Fibroblast of lung (primary cell): ENCODE results near the gene ILRUN. TPM values are rescaled to one million over a fixed set of nuclear protein-coding genes. Genes with fewer than 3 reads are reported as not detected.

Experiments used
- DNase-seq, 2 donors: peaks; one replicate each; pipeline versions ENCODE4 v3.0.0 to v3.0.0-alpha.2; 2010; ENCODE audit warnings: low read depth in 2 of 2
- H2AFZ ChIP-seq: 2 replicates; pipeline ENCODE4 v1.5.1; 2012; ENCODE audit warnings: low read length, control low read depth, inconsistent platforms
- H3K27ac ChIP-seq: 2 replicates; pipeline ENCODE4 v1.5.1; 2011; ENCODE audit warnings: low read length, control low read depth; ENCODE audit not compliant: insufficient read depth
- H3K27me3 ChIP-seq: 2 replicates; pipeline ENCODE4 v1.5.1; 2011; ENCODE audit warnings: mild to moderate bottlenecking, low read length; ENCODE audit not compliant: control insufficient read depth, insufficient read depth
- H3K36me3 ChIP-seq: 2 replicates; pipeline ENCODE4 v1.5.1; 2011; ENCODE audit warnings: low read length; ENCODE audit not compliant: control insufficient read depth, insufficient read depth
- H3K4me1 ChIP-seq: 2 replicates; pipeline ENCODE4 v1.5.1; 2011; ENCODE audit warnings: low read length; ENCODE audit not compliant: control insufficient read depth, insufficient read depth; ENCODE audit errors: extremely low read depth
- H3K4me2 ChIP-seq: 2 replicates; pipeline ENCODE4 v1.5.1; 2011; ENCODE audit warnings: low read length, control low read depth; ENCODE audit not compliant: insufficient read depth; ENCODE audit errors: extremely low read depth
- H3K4me3 ChIP-seq, 4 experiments: fragments of 200-600 bp in 1 of 4; sonication (generic) in 1 of 4; replicated peaks in 1 of 4; 2 replicates each; pipeline ENCODE4 v1.5.1; 2011 to 2016; ENCODE audit warnings: low read length in 4 of 4, low read depth in 3 of 4, mild to moderate bottlenecking in 3 of 4, control low read depth in 2 of 4, inconsistent platforms in 1 of 4, mixed read lengths in 1 of 4; ENCODE audit not compliant: insufficient read depth in 1 of 4; ENCODE audit errors: control extremely low read depth in 1 of 4
- H3K79me2 ChIP-seq: 2 replicates; pipeline ENCODE4 v1.5.1; 2012; ENCODE audit warnings: mild to moderate bottlenecking, low read length, inconsistent platforms; ENCODE audit not compliant: control insufficient read depth, insufficient read depth
- H3K9ac ChIP-seq: 2 replicates; pipeline ENCODE4 v1.5.1; 2011; ENCODE audit warnings: mild to moderate bottlenecking, low read length, control low read depth; ENCODE audit not compliant: insufficient read depth
- H3K9me3 ChIP-seq: 2 replicates; pipeline ENCODE4 v1.5.1; 2012; ENCODE audit warnings: low read depth, low read length; ENCODE audit not compliant: control insufficient read depth, insufficient read depth
- H4K20me1 ChIP-seq: 2 replicates; pipeline ENCODE4 v1.5.1; 2011; ENCODE audit warnings: low read length; ENCODE audit not compliant: control insufficient read depth, insufficient read depth; ENCODE audit errors: extremely low read depth
- EZH2 ChIP-seq: IDR thresholded peaks from 2 replicates; pipeline ENCODE4 v1.5.1; 2012; ENCODE audit warnings: low read length, control low read depth, mild to moderate bottlenecking; ENCODE audit errors: missing control alignments
- polyA plus RNA-seq, 2 donors: library from polyadenylated mRNA; depleted of rRNA in 1 of 2; stranded (reverse) in 1 of 2; unstranded in 1 of 2; fragments of >200 nt; gene quantifications; 2 replicates each; pipeline ENCODE4 v1.2.1, GENCODE V29; 2011 to 2012; ENCODE audit warnings: missing spikeins in 1 of 2
- total RNA-seq: library from RNA; depleted of rRNA; stranded (reverse); fragments of >200 nt; gene quantifications from 2 replicates; pipeline ENCODE4 v1.2.1, GENCODE V29; 2014
- TF ChIP-seq, protein P1 (sequence below), 2 donors: IDR thresholded peaks in 1 of 2; conservative IDR thresholded peaks in 1 of 2; 1 replicate in 1 of 2; 2 replicates in 1 of 2; pipeline ENCODE4 v1.5.1; 2011 to 2012; ENCODE audit warnings: low read length in 2 of 2, control low read depth in 1 of 2, inconsistent platforms in 1 of 2, low read depth in 1 of 2, mild to moderate bottlenecking in 1 of 2

ILRUN gene
- total and polyA plus RNA-seq, 2 donors (not counting 1 experiment from before 2014, with no cell fraction given) = 44.1 to 60.1 TPM

DNA sequence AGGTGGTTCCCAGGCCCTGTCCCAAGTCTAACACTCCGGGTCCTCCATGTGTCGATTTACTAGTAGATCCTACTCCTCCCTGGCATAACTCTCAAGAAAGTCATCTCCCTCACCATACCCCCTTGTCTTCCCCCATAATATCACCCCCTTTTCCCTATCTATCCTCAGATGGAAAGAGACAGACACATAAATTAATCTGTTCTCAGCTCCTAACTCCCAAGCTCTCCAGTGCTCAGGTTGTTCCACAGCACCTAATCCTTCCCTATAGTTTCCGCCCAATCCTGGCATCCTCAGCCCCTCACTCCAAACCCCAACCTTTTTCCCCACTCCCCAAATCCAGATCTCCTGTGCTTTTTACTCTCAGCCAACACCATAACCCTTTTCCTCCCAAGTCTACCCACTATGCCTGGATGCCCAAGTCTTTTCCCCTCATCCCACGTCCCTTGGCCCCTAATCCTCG is 808 bp downstream of the ILRUN start:
- Histone ChIP-seq H3K79me2 (peaks cover 54% of the 10 kb centered on the region), H3K36me3 (no peaks in the 10 kb centered on the region), H3K9me3 (no peaks in the 10 kb centered on the region), H3K27ac (peak overlapping the region; percentile 84), H3K4me2 (peak overlapping the region; percentile 84), H3K4me3 (peak overlapping the region; percentile 84 to 97 (median 92)), H3K9ac (peak overlapping the region; percentile 91), H2AFZ (peak overlapping the region; percentile 90), H4K20me1 (peaks cover 2% of the 10 kb centered on the region), H3K4me1 (peaks cover 2% of the 10 kb centered on the region), H3K27me3 (no peaks in the 10 kb centered on the region)
- no peak for DNase-seq
- no peak for TF ChIP-seq EZH2
- TF ChIP-seq, protein P1, sequence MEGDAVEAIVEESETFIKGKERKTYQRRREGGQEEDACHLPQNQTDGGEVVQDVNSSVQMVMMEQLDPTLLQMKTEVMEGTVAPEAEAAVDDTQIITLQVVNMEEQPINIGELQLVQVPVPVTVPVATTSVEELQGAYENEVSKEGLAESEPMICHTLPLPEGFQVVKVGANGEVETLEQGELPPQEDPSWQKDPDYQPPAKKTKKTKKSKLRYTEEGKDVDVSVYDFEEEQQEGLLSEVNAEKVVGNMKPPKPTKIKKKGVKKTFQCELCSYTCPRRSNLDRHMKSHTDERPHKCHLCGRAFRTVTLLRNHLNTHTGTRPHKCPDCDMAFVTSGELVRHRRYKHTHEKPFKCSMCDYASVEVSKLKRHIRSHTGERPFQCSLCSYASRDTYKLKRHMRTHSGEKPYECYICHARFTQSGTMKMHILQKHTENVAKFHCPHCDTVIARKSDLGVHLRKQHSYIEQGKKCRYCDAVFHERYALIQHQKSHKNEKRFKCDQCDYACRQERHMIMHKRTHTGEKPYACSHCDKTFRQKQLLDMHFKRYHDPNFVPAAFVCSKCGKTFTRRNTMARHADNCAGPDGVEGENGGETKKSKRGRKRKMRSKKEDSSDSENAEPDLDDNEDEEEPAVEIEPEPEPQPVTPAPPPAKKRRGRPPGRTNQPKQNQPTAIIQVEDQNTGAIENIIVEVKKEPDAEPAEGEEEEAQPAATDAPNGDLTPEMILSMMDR (conservative IDR thresholded peaks at IDR 0.05 in 1 of 2, IDR thresholded peaks at IDR 0.05 in 1 of 2; ENCODE audit: low read depth in 1 of 2, low read length in 2 of 2) = no peak

GRCh38 chr6:34692280-34692679 is 4.3 kb downstream of the ILRUN start:
- no peaks in the 10 kb centered on the region for H3K27me3 ChIP-seq
- no peaks in the 10 kb centered on the region for H3K9me3 ChIP-seq
- H3K4me2 ChIP-seq = no peak overlapping the region
- H3K79me2 ChIP-seq = peaks cover 79% of the 10 kb centered on the region
- TF ChIP-seq, protein P1 (conservative IDR thresholded peaks at IDR 0.05 in 1 of 2, IDR thresholded peaks at IDR 0.05 in 1 of 2; ENCODE audit: low read depth in 1 of 2, low read length in 2 of 2) = no peak
- no peak for TF ChIP-seq EZH2
- H3K36me3 ChIP-seq = no peaks in the 10 kb centered on the region
- H3K9ac ChIP-seq = no peak overlapping the region
- peaks cover 2% of the 10 kb centered on the region for H3K4me1 ChIP-seq
- peaks cover 2% of the 10 kb centered on the region for H4K20me1 ChIP-seq
- no peak overlapping the region for H3K4me3 ChIP-seq
- H3K27ac ChIP-seq = no peak overlapping the region
- DNase-seq = no peak
- H2AFZ ChIP-seq = no peak overlapping the region

DNA sequence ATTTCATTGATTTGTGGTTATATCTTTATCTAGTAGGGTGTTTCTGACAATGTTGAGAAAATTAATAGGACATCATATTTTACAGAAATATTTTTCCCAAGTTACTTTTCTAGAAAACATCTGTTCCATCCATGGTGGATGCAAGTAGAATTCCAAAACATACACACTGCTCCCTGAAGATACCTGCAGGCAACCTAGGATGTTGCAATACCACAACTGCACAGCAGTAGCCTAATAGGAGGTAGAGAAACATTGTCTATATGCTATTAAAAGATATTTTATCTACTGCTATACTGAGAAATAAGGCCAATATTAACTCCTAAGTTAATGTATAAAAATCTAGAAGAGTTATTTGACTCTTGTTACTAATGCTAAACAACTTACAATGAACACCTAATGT is 6.8 kb downstream of the ILRUN start:
- Histone ChIP-seq H3K79me2 (peaks cover 76% of the 10 kb centered on the region), H3K4me3 (no peak overlapping the region), H2AFZ (no peak overlapping the region), H3K9me3 (no peaks in the 10 kb centered on the region), H4K20me1 (peaks cover 2% of the 10 kb centered on the region), H3K9ac (no peak overlapping the region), H3K27me3 (no peaks in the 10 kb centered on the region), H3K4me1 (no peaks in the 10 kb centered on the region), H3K36me3 (no peaks in the 10 kb centered on the region), H3K27ac (no peak overlapping the region), H3K4me2 (no peak overlapping the region)
- TF ChIP-seq, protein P1 (conservative IDR thresholded peaks at IDR 0.05 in 1 of 2, IDR thresholded peaks at IDR 0.05 in 1 of 2; ENCODE audit: low read depth in 1 of 2, low read length in 2 of 2) = no peak
- no peak for TF ChIP-seq EZH2
- no peak for DNase-seq
